H9 (cell line): ENCODE measurements around the gene IVNS1ABP. TPM values are rescaled to one million over a fixed set of nuclear protein-coding genes. Genes with fewer than 3 reads are reported as not detected.

Source experiments
- DNase-seq: peaks from one replicate; pipeline ENCODE4 v3.0.0-alpha.2; 2017
- H2AFZ ChIP-seq: one replicate; pipeline ENCODE4 v1.6.1; 2013; ENCODE audit warnings: mild to moderate bottlenecking, low read length, control low read depth, moderate library complexity
- H2AK5ac ChIP-seq: 2 replicates; pipeline ENCODE4 v1.6.1; 2013; ENCODE audit warnings: low read length, control low read depth, mixed read lengths; ENCODE audit not compliant: insufficient read length
- H2BK120ac ChIP-seq: one replicate; pipeline ENCODE4 v1.6.1; 2013; ENCODE audit warnings: low read depth, mild to moderate bottlenecking, low read length, control low read depth, inconsistent platforms; ENCODE audit not compliant: poor library complexity, severe bottlenecking
- H2BK12ac ChIP-seq: 2 replicates; pipeline ENCODE4 v1.6.1; 2013; ENCODE audit warnings: low read length, control low read depth, mixed read lengths, low read depth; ENCODE audit not compliant: insufficient read length
- H2BK15ac ChIP-seq: 2 replicates; pipeline ENCODE4 v1.6.1; 2013; ENCODE audit warnings: low read depth, low read length, control low read depth
- H2BK20ac ChIP-seq: one replicate; pipeline ENCODE4 v1.6.1; 2013; ENCODE audit warnings: low read depth, mild to moderate bottlenecking, low read length, control low read depth, inconsistent platforms; ENCODE audit not compliant: poor library complexity, severe bottlenecking
- H2BK5ac ChIP-seq: 2 replicates; pipeline ENCODE4 v1.6.1; 2013; ENCODE audit warnings: low read length, control low read depth, mixed read lengths; ENCODE audit not compliant: insufficient read length
- H3K14ac ChIP-seq: 2 replicates; pipeline ENCODE4 v1.6.1; 2013; ENCODE audit warnings: low read length, control low read depth; ENCODE audit not compliant: insufficient read depth
- H3K18ac ChIP-seq: 2 replicates; pipeline ENCODE4 v1.6.1; 2013; ENCODE audit warnings: low read depth, mild to moderate bottlenecking, mixed read lengths, low read length, control low read depth; ENCODE audit not compliant: insufficient read length
- H3K23ac ChIP-seq: 2 replicates; pipeline ENCODE4 v1.6.1; 2013; ENCODE audit warnings: low read length, control low read depth, mixed read lengths, low read depth; ENCODE audit not compliant: insufficient read length
- H3K23me2 ChIP-seq: 2 replicates; pipeline ENCODE4 v1.6.1; 2013; ENCODE audit warnings: low read depth, mild to moderate bottlenecking, mixed read lengths, low read length, control low read depth; ENCODE audit not compliant: insufficient read length, poor library complexity, severe bottlenecking
- H3K27ac ChIP-seq: 2 replicates; pipeline ENCODE4 v1.5.1; 2013; ENCODE audit warnings: low read length, control low read depth, mixed read lengths, low read depth; ENCODE audit not compliant: insufficient read length
- H3K27me3 ChIP-seq: 2 replicates; pipeline ENCODE4 v1.6.1; 2013; ENCODE audit warnings: low read length, control low read depth, inconsistent platforms; ENCODE audit not compliant: insufficient read depth
- H3K4ac ChIP-seq: 2 replicates; pipeline ENCODE4 v1.6.1; 2013; ENCODE audit warnings: low read depth, mild to moderate bottlenecking, control low read depth, inconsistent platforms, low read length, moderate library complexity
- H3K4me1 ChIP-seq: 2 replicates; pipeline ENCODE4 v1.6.1; 2013; ENCODE audit warnings: low read length, control low read depth, inconsistent platforms; ENCODE audit not compliant: insufficient read depth
- H3K4me2 ChIP-seq: 2 replicates; pipeline ENCODE4 v1.6.1; 2013; ENCODE audit warnings: low read length, control low read depth, mixed read lengths; ENCODE audit not compliant: insufficient read length, insufficient read depth
- H3K56ac ChIP-seq: 2 replicates; pipeline ENCODE4 v1.6.1; 2013; ENCODE audit warnings: low read depth, mild to moderate bottlenecking, mixed read lengths, low read length, control low read depth; ENCODE audit not compliant: insufficient read length
- H3K79me1 ChIP-seq: 2 replicates; pipeline ENCODE4 v1.6.1; 2013; ENCODE audit warnings: low read depth, mild to moderate bottlenecking, moderate library complexity, low read length, control low read depth, inconsistent platforms; ENCODE audit not compliant: insufficient read depth, poor library complexity, severe bottlenecking
- H3K79me2 ChIP-seq: 2 replicates; pipeline ENCODE4 v1.6.1; 2013; ENCODE audit warnings: low read length, control low read depth, inconsistent platforms; ENCODE audit not compliant: insufficient read depth
- H3K9ac ChIP-seq: 2 replicates; pipeline ENCODE4 v1.6.1; 2013; ENCODE audit warnings: low read length, control low read depth, mixed read lengths; ENCODE audit not compliant: insufficient read length; ENCODE audit errors: extremely low read depth
- H3K9me3 ChIP-seq: one replicate; pipeline ENCODE4 v1.6.1; 2013; ENCODE audit warnings: low read depth, low read length, inconsistent platforms; ENCODE audit not compliant: control insufficient read depth
- H3T11ph ChIP-seq: one replicate; pipeline ENCODE4 v1.6.1; 2013; ENCODE audit warnings: mild to moderate bottlenecking, low read length, control low read depth, inconsistent platforms
- H4K20me1 ChIP-seq: one replicate; pipeline ENCODE4 v1.6.1; 2013; ENCODE audit not compliant: control insufficient read depth, insufficient read length, insufficient read depth
- H4K5ac ChIP-seq: 2 replicates; pipeline ENCODE4 v1.6.1; 2013; ENCODE audit warnings: low read depth, mild to moderate bottlenecking, mixed read lengths, low read length, control low read depth; ENCODE audit not compliant: insufficient read length
- H4K8ac ChIP-seq: replicated peaks from 2 replicates; pipeline ENCODE4 v1.6.1; 2013; ENCODE audit warnings: low read length, control low read depth, mixed read lengths, low read depth; ENCODE audit not compliant: insufficient read length
- H4K91ac ChIP-seq: 2 replicates; pipeline ENCODE4 v1.6.1; 2013; ENCODE audit warnings: low read depth, mild to moderate bottlenecking, moderate library complexity, mixed read lengths, low read length, control low read depth; ENCODE audit not compliant: insufficient read length
- H3K27ac Mint-ChIP-seq, 3 experiments: 2 replicates in 2 of 3; 3 replicates in 1 of 3; pipeline ENCODE4 v1.8.0; 2020 to 2021; ENCODE audit warnings: mixed read lengths in 3 of 3, mild to moderate bottlenecking in 1 of 3, moderate library complexity in 1 of 3
- H3K27me3 Mint-ChIP-seq: 2 replicates; pipeline ENCODE4 v1.8.0; 2021; ENCODE audit warnings: low read depth, mild to moderate bottlenecking, moderate library complexity, mixed read lengths
- H3K36me3 Mint-ChIP-seq, 3 experiments: 2 replicates in 2 of 3; 3 replicates in 1 of 3; pipeline ENCODE4 v1.8.0; 2020 to 2021; ENCODE audit warnings: low read depth in 3 of 3, mixed read lengths in 3 of 3; ENCODE audit not compliant: insufficient read depth in 1 of 3
- H3K4me1 Mint-ChIP-seq, 2 experiments: 2 replicates each; pipeline ENCODE4 v1.8.0; 2020; ENCODE audit warnings: mixed read lengths in 2 of 2
- H3K4me3 Mint-ChIP-seq, 2 experiments: 2 replicates in 1 of 2; 3 replicates in 1 of 2; pipeline ENCODE4 v1.8.0; 2020 to 2021; ENCODE audit warnings: mild to moderate bottlenecking in 2 of 2, mixed read lengths in 2 of 2, moderate library complexity in 1 of 2
- H3K9me3 Mint-ChIP-seq, 2 experiments: 2 replicates in 1 of 2; 3 replicates in 1 of 2; pipeline ENCODE4 v1.8.0; 2020; ENCODE audit warnings: mild to moderate bottlenecking in 2 of 2, mixed read lengths in 2 of 2, moderate library complexity in 1 of 2
- WGBS: extraction: QIAGEN DNeasy Blood & Tissue Kit; methylation state at CpG from one replicate; pipeline ENCODE4 v1.1.7; 2013; ENCODE audit warnings: missing lambda C conversion rate, low lambda C conversion rate, mixed read lengths; ENCODE audit not compliant: insufficient read length; ENCODE audit errors: extremely low coverage; 5-methylcytosine and 5-hydroxymethylcytosine counted together
- total RNA-seq: library from RNA; stranded (reverse); gene quantifications from 2 replicates; pipeline ENCODE4 v1.2.1, GENCODE V29; 2021
- TF ChIP-seq, protein P1 (sequence below): fragments of 200-600 bp; sonication (generic); conservative IDR thresholded peaks from 3 replicates; pipeline ENCODE4 v1.8.0; 2021; ENCODE audit warnings: antibody characterized with exemption, mild to moderate bottlenecking

IVNS1ABP gene
- total RNA-seq, 1 experiment from 2014 or later: 110 TPM

DNA sequence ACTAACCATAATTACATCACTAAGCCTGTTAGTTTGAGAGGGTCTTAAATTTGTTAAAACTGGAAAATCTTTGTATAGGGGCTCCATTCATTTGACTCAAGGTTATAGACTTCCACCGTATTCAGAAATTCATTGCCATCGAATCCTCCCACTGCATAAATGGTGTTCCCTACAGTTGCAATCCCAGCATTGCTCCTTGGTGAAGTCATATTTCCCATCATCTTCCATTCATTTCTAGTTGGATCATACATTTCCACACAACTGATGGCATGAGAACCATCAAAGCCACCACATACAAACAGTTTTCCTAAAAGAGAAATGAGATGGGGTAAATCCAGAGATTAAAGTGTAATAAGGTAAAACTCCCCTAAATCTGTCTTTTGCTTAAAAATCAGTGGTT lies 19.1 kb downstream of the IVNS1ABP start:
- H4K20me1 ChIP-seq: no peaks in the 10 kb centered on the region
- TF ChIP-seq, protein P1, sequence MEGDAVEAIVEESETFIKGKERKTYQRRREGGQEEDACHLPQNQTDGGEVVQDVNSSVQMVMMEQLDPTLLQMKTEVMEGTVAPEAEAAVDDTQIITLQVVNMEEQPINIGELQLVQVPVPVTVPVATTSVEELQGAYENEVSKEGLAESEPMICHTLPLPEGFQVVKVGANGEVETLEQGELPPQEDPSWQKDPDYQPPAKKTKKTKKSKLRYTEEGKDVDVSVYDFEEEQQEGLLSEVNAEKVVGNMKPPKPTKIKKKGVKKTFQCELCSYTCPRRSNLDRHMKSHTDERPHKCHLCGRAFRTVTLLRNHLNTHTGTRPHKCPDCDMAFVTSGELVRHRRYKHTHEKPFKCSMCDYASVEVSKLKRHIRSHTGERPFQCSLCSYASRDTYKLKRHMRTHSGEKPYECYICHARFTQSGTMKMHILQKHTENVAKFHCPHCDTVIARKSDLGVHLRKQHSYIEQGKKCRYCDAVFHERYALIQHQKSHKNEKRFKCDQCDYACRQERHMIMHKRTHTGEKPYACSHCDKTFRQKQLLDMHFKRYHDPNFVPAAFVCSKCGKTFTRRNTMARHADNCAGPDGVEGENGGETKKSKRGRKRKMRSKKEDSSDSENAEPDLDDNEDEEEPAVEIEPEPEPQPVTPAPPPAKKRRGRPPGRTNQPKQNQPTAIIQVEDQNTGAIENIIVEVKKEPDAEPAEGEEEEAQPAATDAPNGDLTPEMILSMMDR: no peak
- WGBS: no CpG with 5 or more reads among the region's 2 CpGs
- H2BK20ac ChIP-seq: no peak overlapping the region
- H3K27ac ChIP-seq: no peak overlapping the region
- no peak overlapping the region for H3K18ac ChIP-seq
- no peaks in the 10 kb centered on the region for H3K79me2 ChIP-seq
- no peak overlapping the region for H3K14ac ChIP-seq
- no peaks in the 10 kb centered on the region for H3K23me2 ChIP-seq
- no peaks in the 10 kb centered on the region for H3K79me1 ChIP-seq
- H2BK120ac ChIP-seq: no peak overlapping the region
- no peaks in the 10 kb centered on the region for H3K9me3 ChIP-seq
- H3K4ac ChIP-seq: no peak overlapping the region
- no peak overlapping the region for H3T11ph ChIP-seq
- H4K8ac ChIP-seq: no peak overlapping the region
- H3K9ac ChIP-seq: no peak overlapping the region
- H2AK5ac ChIP-seq: no peak overlapping the region
- H3K27me3 Mint-ChIP-seq: no peaks in the 10 kb centered on the region
- H3K23ac ChIP-seq: no peak overlapping the region
- H3K27me3 ChIP-seq: no peaks in the 10 kb centered on the region
- H4K5ac ChIP-seq: no peak overlapping the region
- H3K4me1 ChIP-seq: no peaks in the 10 kb centered on the region
- H3K36me3 Mint-ChIP-seq: peaks cover 31 to 82% (median 53%) of the 10 kb centered on the region in 3 experiments; a peak in 6 of 7 replicates
- 0 out of 7 replicates have a peak overlapping the region, but pooled peaks of 1 of the 3 experiments have one; percentile 8 for H3K27ac Mint-ChIP-seq
- H3K4me2 ChIP-seq: no peak overlapping the region
- H3K4me3 Mint-ChIP-seq: no peak overlapping the region
- no peak overlapping the region for H2BK12ac ChIP-seq
- H2BK5ac ChIP-seq: no peak overlapping the region
- H2BK15ac ChIP-seq: no peak overlapping the region
- H4K91ac ChIP-seq: no peak overlapping the region
- no peaks in the 10 kb centered on the region for H3K4me1 Mint-ChIP-seq
- no peak overlapping the region for H3K56ac ChIP-seq
- no peak overlapping the region for H2AFZ ChIP-seq
- no peak for DNase-seq
- H3K9me3 Mint-ChIP-seq: no peaks in the 10 kb centered on the region
